GM12878 (cell line): ENCODE data around the gene RRAD.

ENCODE experiments used
- GABPA ChIP-seq: IDR thresholded peaks from 2 replicates; pipeline ENCODE4 v1.6.1; 2014; ENCODE audit warnings: antibody characterized with exemption, low read depth, mild to moderate bottlenecking, inconsistent platforms
- HDAC6 ChIP-seq: fragments of 200-600 bp; sonication (generic); IDR thresholded peaks from one replicate; pipeline ENCODE4 v1.8.0; 2017; ENCODE audit warnings: antibody characterized with exemption; ENCODE audit not compliant: unreplicated experiment
- NFIC ChIP-seq: IDR thresholded peaks from 2 replicates; pipeline ENCODE4 v1.6.1; 2012; ENCODE audit warnings: low read depth, mild to moderate bottlenecking, inconsistent platforms, low read length, moderate library complexity
- POLR2AphosphoS5 ChIP-seq: IDR thresholded peaks from 2 replicates; pipeline ENCODE4 v1.6.1; 2011; ENCODE audit warnings: mild to moderate bottlenecking, low read length, inconsistent platforms
- SIN3A ChIP-seq: IDR thresholded peaks from 2 replicates; pipeline ENCODE4 v1.6.1; 2012; ENCODE audit warnings: low read depth, low read length, improper control_type of control experiment

DNA sequence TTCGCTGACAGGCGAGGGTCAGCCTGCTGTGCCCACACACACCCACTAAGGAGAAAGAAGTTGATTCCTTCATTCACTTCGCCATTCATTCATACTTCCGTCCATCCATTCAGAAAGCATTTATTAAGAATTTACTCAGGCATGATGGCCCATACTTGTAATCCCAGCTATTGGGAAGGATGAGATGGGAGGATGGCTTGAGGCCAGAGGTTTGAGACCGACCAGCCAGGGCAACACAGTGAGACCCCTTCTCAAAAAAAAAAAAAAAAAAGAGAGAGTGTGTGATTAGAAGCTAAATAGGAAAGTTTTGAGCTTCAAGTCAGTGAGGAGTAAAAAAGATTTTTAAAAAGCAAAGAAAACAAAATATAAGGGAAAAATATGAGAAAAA is 18.7 kb upstream of the RRAD start:
- TF ChIP-seq HDAC6: no peak
- TF ChIP-seq POLR2AphosphoS5: no peak
- no peak for TF ChIP-seq GABPA
- TF ChIP-seq NFIC: no peak
- no peak for TF ChIP-seq SIN3A
